PFSK-1 (cell line): Measurements from ENCODE around the gene CFAP74.

ENCODE experiments used
- FOXP2 ChIP-seq: optimal IDR thresholded peaks from 2 replicates; pipeline ENCODE3; 2011; ENCODE audit warnings: borderline replicate concordance, control low read depth, inconsistent platforms; ENCODE audit not compliant: insufficient read depth; ENCODE audit errors: extremely low read length, extremely low read depth
- POLR2AphosphoS5 ChIP-seq: IDR thresholded peaks from 2 replicates; pipeline ENCODE4 v1.6.1; 2012; ENCODE audit warnings: low read depth, mild to moderate bottlenecking, control low read depth, low read length, moderate library complexity
- SIN3A ChIP-seq: IDR thresholded peaks from 2 replicates; pipeline ENCODE4 v1.6.1; 2012; ENCODE audit warnings: mild to moderate bottlenecking, low read length, moderate library complexity, borderline replicate concordance; ENCODE audit not compliant: insufficient read depth
- TAF1 ChIP-seq: IDR thresholded peaks from 2 replicates; pipeline ENCODE4 v1.6.1; 2012; ENCODE audit warnings: low read length, control low read depth, borderline replicate concordance; ENCODE audit not compliant: insufficient read depth
- TF ChIP-seq, protein P1 (sequence below), 2 experiments: IDR thresholded peaks; 2 replicates each; pipeline versions ENCODE4 v1.6.1 to v1.8.0; 2011 to 2012; ENCODE audit warnings: low read depth in 2 of 2, low read length in 2 of 2, control low read depth in 1 of 2, inconsistent platforms in 1 of 2, mild to moderate bottlenecking in 1 of 2, moderate library complexity in 1 of 2; ENCODE audit not compliant: insufficient read depth in 1 of 2

CFAP74 gene

DNA sequence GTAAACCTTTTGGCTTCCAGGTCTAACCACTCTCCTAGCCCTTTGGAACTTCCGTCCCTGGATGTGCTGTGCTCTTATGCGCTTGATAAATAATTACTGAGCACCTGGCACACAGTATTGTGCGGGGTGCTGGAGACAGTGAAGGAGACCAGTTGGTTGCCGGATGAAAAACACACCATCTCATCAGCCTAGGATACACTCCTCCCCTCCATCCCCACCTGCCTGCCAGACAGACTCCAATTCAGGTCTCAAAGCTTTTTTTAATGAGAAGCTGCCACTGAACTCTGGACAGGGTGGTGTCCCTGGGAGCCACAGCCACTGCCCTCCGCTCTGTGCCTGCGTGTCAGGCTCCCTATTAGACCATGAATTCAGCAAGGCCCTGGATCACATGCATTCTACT is 121.9 kb downstream of the CFAP74 start:
- TF ChIP-seq SIN3A (no peak), TAF1 (no peak), FOXP2 (no peak), POLR2AphosphoS5 (no peak)
- TF ChIP-seq, protein P1, sequence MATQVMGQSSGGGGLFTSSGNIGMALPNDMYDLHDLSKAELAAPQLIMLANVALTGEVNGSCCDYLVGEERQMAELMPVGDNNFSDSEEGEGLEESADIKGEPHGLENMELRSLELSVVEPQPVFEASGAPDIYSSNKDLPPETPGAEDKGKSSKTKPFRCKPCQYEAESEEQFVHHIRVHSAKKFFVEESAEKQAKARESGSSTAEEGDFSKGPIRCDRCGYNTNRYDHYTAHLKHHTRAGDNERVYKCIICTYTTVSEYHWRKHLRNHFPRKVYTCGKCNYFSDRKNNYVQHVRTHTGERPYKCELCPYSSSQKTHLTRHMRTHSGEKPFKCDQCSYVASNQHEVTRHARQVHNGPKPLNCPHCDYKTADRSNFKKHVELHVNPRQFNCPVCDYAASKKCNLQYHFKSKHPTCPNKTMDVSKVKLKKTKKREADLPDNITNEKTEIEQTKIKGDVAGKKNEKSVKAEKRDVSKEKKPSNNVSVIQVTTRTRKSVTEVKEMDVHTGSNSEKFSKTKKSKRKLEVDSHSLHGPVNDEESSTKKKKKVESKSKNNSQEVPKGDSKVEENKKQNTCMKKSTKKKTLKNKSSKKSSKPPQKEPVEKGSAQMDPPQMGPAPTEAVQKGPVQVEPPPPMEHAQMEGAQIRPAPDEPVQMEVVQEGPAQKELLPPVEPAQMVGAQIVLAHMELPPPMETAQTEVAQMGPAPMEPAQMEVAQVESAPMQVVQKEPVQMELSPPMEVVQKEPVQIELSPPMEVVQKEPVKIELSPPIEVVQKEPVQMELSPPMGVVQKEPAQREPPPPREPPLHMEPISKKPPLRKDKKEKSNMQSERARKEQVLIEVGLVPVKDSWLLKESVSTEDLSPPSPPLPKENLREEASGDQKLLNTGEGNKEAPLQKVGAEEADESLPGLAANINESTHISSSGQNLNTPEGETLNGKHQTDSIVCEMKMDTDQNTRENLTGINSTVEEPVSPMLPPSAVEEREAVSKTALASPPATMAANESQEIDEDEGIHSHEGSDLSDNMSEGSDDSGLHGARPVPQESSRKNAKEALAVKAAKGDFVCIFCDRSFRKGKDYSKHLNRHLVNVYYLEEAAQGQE (IDR thresholded peaks at IDR 0.05; ENCODE audit: insufficient read depth in 1 of 2, low read depth in 2 of 2, low read length in 2 of 2): no peak

DNA sequence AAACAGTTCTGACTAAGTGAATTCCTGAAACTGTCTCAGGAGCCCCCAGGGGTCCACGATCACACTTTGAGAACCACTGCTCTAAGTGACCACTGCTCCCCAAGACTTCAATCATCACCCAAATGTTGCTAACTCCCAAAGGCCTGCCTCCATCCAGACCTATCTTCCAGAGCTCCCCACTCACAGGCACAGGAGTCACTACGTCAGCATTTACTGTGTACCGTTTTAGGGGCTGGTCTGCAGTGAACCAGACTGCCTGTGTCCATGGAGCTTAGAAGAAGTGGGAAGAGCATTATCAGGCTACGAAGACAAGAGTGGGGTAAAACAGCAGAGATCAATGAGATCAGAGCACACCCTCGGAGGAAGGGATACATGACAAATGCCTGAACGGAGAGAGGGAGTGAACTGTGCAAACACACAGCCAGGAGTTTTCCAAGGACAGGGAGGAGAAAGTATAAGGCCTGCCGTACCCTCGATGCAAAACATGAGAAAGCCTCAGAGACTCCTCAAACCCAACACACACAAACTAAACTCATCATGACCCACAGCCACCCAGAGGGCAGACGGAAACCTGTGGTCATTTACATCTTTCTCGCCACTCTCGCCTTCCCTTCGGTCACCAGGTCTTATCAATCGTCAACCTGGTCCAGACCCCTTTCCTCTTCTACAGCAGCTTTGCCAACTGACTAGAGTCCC is 122.8 kb downstream of the CFAP74 start:
- TF ChIP-seq, protein P1 (IDR thresholded peaks at IDR 0.05; ENCODE audit: insufficient read depth in 1 of 2, low read depth in 2 of 2, low read length in 2 of 2): no peak
- TF ChIP-seq FOXP2 (no peak), POLR2AphosphoS5 (no peak), SIN3A (no peak), TAF1 (no peak)

DNA sequence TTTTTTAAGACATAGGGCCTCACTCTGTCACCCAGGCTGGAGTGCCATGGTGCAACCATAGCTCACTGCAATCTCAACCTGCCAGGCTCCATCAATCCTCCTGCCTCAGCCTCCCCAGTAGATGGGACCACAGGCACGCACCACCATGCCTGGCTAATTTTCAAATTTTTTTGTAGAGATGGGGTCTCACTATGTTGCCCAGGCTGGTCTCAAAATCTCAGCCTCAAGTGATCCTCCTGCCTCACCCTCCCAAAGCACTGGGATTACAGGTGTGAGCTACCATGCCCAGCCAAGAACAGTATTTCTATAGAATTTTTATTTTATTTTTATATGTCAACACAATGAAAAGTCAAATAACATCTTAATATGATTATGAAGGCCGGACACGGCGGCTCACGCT is 123.6 kb downstream of the CFAP74 start:
- TF ChIP-seq, protein P1 (IDR thresholded peaks at IDR 0.05; ENCODE audit: insufficient read depth in 1 of 2, low read depth in 2 of 2, low read length in 2 of 2): no peak

DNA sequence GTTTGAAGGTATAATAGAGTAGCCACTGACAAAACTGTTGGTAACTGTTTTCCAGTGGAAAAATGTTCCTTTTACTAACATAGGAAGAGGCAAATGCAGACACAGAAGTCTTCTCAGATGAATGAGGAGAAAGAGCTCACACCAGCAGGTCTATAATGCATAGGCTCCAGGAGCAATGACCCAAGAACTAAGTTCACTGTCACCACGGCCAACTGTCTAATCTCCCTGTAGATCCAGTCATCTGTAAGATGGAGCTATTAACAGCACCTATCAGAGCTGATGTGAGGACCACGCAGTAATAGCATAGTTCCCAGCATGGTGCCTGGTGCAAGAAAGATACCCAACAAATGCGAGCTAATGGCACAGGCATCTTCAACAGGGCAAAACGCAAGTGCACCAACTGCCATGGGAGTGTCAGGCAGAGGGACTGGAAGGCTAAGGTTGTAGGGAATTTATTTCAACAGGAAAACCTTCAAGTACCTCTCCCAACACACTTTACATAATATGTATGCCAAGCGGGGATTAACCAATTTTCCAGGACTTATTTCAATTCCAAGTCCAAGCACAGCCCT is 125.6 kb downstream of the CFAP74 start:
- TF ChIP-seq POLR2AphosphoS5 (no peak), FOXP2 (no peak), TAF1 (no peak)
- TF ChIP-seq, protein P1 (IDR thresholded peaks at IDR 0.05; ENCODE audit: insufficient read depth in 1 of 2, low read depth in 2 of 2, low read length in 2 of 2): no peak

DNA sequence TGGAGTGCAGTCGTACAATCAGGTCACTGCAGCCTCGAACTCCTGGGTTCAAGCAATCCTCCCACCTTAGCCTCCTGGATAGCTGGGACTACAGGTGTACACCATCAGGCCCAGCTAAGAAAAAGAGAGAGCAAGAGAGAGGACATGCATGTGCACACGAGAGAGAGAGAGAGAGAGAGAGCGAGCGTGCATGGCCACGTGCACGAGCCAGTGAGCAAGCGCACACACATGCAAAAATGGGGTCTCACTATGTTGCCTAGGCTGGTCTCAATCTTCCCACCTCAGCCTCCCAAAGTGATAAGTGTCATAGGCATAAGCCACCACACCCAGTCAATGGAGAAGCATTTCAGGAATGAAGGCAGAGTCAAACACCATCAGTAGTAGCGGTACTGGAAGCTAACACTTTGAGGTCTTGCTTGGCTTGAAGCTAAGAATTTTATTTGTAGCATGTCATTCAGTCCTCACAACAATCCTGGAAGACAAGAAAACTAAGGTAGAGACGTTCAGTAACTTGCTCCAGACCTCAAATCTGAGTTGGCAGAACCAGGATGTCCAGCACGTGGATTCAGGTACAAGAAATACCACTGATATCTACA is 127.2 kb downstream of the CFAP74 start:
- no peak for TF ChIP-seq FOXP2
- TF ChIP-seq, protein P1 (IDR thresholded peaks at IDR 0.05; ENCODE audit: insufficient read depth in 1 of 2, low read depth in 2 of 2, low read length in 2 of 2): no peak
- TF ChIP-seq POLR2AphosphoS5: no peak
- no peak for TF ChIP-seq TAF1
- TF ChIP-seq SIN3A: no peak
